Measurements from ENCODE around the gene SKOR2. TPM values are rescaled to one million over a fixed set of nuclear protein-coding genes. Genes with fewer than 3 reads are reported as not detected.
"Not testable (repeated sequence)": the region's sequence is repeated elsewhere in the genome, so short reads cannot be mapped to it uniquely, and the experiment has no call there.

SKOR2 gene
- total RNA-seq, 2 experiments from 2014 or later = not detected

- POLR2A ChIA-PET = no interaction called here
- CTCF ChIA-PET = no interaction called here
These were observed 91.2 kb downstream of the SKOR2 start for GRCh38 chr18:47160256-47160655.

GRCh38 chr18:47158404-47158803, 93.1 kb downstream of the SKOR2 start:
- POLR2A ChIA-PET = not testable (repeated sequence)

More at GRCh38 chr18:47158404-47158803, 93.1 kb downstream of the SKOR2 start:
- CTCF ChIA-PET = not testable (repeated sequence)

Other genes with a start within 250 kb of the SKOR2 start
- gene ELOA2, start 216.0 kb downstream of the SKOR2 start, total RNA-seq = not detected
- gene HDHD2, start 101.2 kb downstream of the SKOR2 start, total RNA-seq = 10 to 100 TPM; 21.4 to 25.6 TPM
- gene IER3IP1, start 75.3 kb downstream of the SKOR2 start, total RNA-seq = 10 to 100 TPM; 14.7 to 15.6 TPM